Medulla oblongata (tissue), 1 donor: ENCODE data around the gene CIDEB.
"Not testable (repeated sequence)": the region's sequence is repeated elsewhere in the genome, so short reads cannot be mapped to it uniquely, and the experiment has no call there.

Source experiments
- DNase-seq: peaks from one replicate; pipeline ENCODE4 v3.0.0-alpha.2; 2015; ENCODE audit errors: extremely low spot score

Gene CIDEB

GRCh38 chr14:24307575-24308341 lies at the start of gene CIDEB:
TSS of gene CIDEB (minus strand) at chr14:24307977. CDS start at chr14:24307858, 119 bp downstream.
- peak; percentile 80 for DNase-seq

GRCh38 chr14:24356208-24356607 lies 48.4 kb upstream of the CIDEB start:
- DNase-seq: no peak

GRCh38 chr14:24355009-24355408 lies 47.2 kb upstream of the CIDEB start:
- DNase-seq: no peak

GRCh38 chr14:24354482-24354825 lies 46.7 kb upstream of the CIDEB start:
- DNase-seq: not testable (repeated sequence)

GRCh38 chr14:24353559-24354481 lies 46.0 kb upstream of the CIDEB start:
- no peak for DNase-seq

- no peak for DNase-seq
Measured at GRCh38 chr14:24351517-24351916, 43.7 kb upstream of the CIDEB start.

- DNase-seq: no peak
Measured at GRCh38 chr14:24349742-24350141, 42.0 kb upstream of the CIDEB start.

GRCh38 chr14:24348186-24348585 lies 40.4 kb upstream of the CIDEB start:
- no peak for DNase-seq

GRCh38 chr14:24347134-24347533 lies 39.4 kb upstream of the CIDEB start:
- no peak for DNase-seq

GRCh38 chr14:24343795-24344660 lies 36.3 kb upstream of the CIDEB start:
- DNase-seq: no peak

GRCh38 chr14:24342889-24343288 lies 35.1 kb upstream of the CIDEB start:
- no peak for DNase-seq

GRCh38 chr14:24340606-24341005 lies 32.8 kb upstream of the CIDEB start:
- no peak for DNase-seq

GRCh38 chr14:24339284-24340151 lies 31.7 kb upstream of the CIDEB start, which contains the start of gene RIPK3:
TSS of gene RIPK3 (minus strand) at chr14:24339991. CDS start at chr14:24339826, 165 bp downstream.
- DNase-seq: peak; percentile 38

GRCh38 chr14:24338843-24339242 lies 31.1 kb upstream of the CIDEB start:
- no peak for DNase-seq

- DNase-seq: no peak
Measured at GRCh38 chr14:24337824-24338175, 30.0 kb upstream of the CIDEB start.

- no peak for DNase-seq
Measured at GRCh38 chr14:24337144-24337823, 29.5 kb upstream of the CIDEB start.

GRCh38 chr14:24335461-24336171 lies 27.8 kb upstream of the CIDEB start:
- no peak for DNase-seq

- DNase-seq: no peak
Measured at GRCh38 chr14:24334431-24335291, 26.9 kb upstream of the CIDEB start, which contains the start of gene ADCY4. TSS of gene ADCY4 (minus strand) at chr14:24335071. CDS start at chr14:24334652, 419 bp downstream.
